HG03432 (cell line): ENCODE measurements around the gene NODAL.

Experiments
- ATAC-seq: cut with Tn5 transposase; IDR thresholded peaks from one replicate; pipeline ENCODE4 v1.9.1; 2021; ENCODE audit warnings: mild to moderate bottlenecking, moderate library complexity; ENCODE audit not compliant: unreplicated experiment

The NODAL gene

GRCh38 chr10:70433581-70434280, 7.8 kb downstream of the NODAL start:
- no peak for ATAC-seq

- no peak for ATAC-seq
These were observed 8.8 kb downstream of the NODAL start for GRCh38 chr10:70432561-70433263.

- ATAC-seq, result no peak
These were observed 9.4 kb downstream of the NODAL start for GRCh38 chr10:70432101-70432500.

GRCh38 chr10:70430493-70431445, 10.7 kb downstream of the NODAL start:
- no peak for ATAC-seq

GRCh38 chr10:70426823-70427222, 14.7 kb downstream of the NODAL start:
- no peak for ATAC-seq

- ATAC-seq, result no peak
These were observed 16.4 kb downstream of the NODAL start for GRCh38 chr10:70425096-70425495.

GRCh38 chr10:70424320-70424719, 17.2 kb downstream of the NODAL start:
- no peak for ATAC-seq

- ATAC-seq, result no peak
These were observed 22.8 kb downstream of the NODAL start for GRCh38 chr10:70418713-70419112.

GRCh38 chr10:70418229-70418628, 23.3 kb downstream of the NODAL start:
- no peak for ATAC-seq

GRCh38 chr10:70417568-70417967, 23.9 kb downstream of the NODAL start:
- no peak for ATAC-seq

- no peak for ATAC-seq
These were observed 29.1 kb downstream of the NODAL start for GRCh38 chr10:70412356-70412755.

- ATAC-seq, result no peak
These were observed 30.9 kb downstream of the NODAL start for GRCh38 chr10:70410608-70411007.

GRCh38 chr10:70409772-70410171, 31.7 kb downstream of the NODAL start:
- ATAC-seq, result no peak

- no peak for ATAC-seq
These were observed 36.2 kb downstream of the NODAL start for GRCh38 chr10:70405037-70405824.

GRCh38 chr10:70404787-70405036, 36.8 kb downstream of the NODAL start:
- no peak for ATAC-seq

GRCh38 chr10:70404036-70404786, 37.3 kb downstream of the NODAL start, which contains the start of gene EIF4EBP2:
EIF4EBP2 (plus strand) TSS chr10:70404145; CDS start chr10:70404402, 257 bp downstream.
- peak; percentile 90 for ATAC-seq

- ATAC-seq, result peak; percentile 2
These were observed 37.9 kb downstream of the NODAL start for GRCh38 chr10:70403483-70404035.

- no peak for ATAC-seq
These were observed 42.3 kb downstream of the NODAL start for GRCh38 chr10:70399177-70399576.

GRCh38 chr10:70396140-70396539, 45.3 kb downstream of the NODAL start:
- ATAC-seq, result no peak

GRCh38 chr10:70391654-70392053, 49.8 kb downstream of the NODAL start:
- ATAC-seq, result no peak
